IMR-90 (cell line): ENCODE data around the gene ZFHX3. TPM values are rescaled to one million over a fixed set of nuclear protein-coding genes. Genes with fewer than 3 reads are reported as not detected.

Source experiments
- ATAC-seq: fragments of 200-7000 bp; cut with Tn5 transposase; 2 replicates; pipeline ENCODE4 v1.9.1; 2020; ENCODE audit warnings: low read depth, mild to moderate bottlenecking, moderate library complexity
- BruUV-seq: library from RNA; stranded (reverse); fragments of 400-500 nt; replicated peaks from 2 replicates; lab custom pipeline; 2021; lab: Mats Ljungman, UMichigan
- CTCF ChIA-PET: fragments of 300-600 bp; formaldehyde crosslinking; extraction: SDS; loops from one replicate; lab custom pipeline; 2021; ENCODE audit warnings: antibody characterized with exemption; lab: Yijun Ruan, JAX
- POLR2A ChIA-PET: fragments of 300-600 bp; sonication (Branson Sonifier 250); formaldehyde crosslinking; loops from one replicate; lab custom pipeline; 2022; ENCODE audit warnings: antibody characterized with exemption; ENCODE audit not compliant: unreplicated experiment; lab: Charles Lee
- DNase-seq: peaks from one replicate; pipeline ENCODE4 v3.0.0; 2013
- H2AFZ ChIP-seq: replicated peaks from 2 replicates; pipeline ENCODE3; 2013; ENCODE audit warnings: low read length, mild to moderate bottlenecking; ENCODE audit not compliant: poor library complexity
- H2AK5ac ChIP-seq: 2 replicates; pipeline ENCODE4 v1.6.1; 2013; ENCODE audit warnings: low read depth, low read length, inconsistent platforms
- H2AK9ac ChIP-seq: replicated peaks from 2 replicates; pipeline ENCODE3; 2013; ENCODE audit warnings: mild to moderate bottlenecking, low read depth, low read length, moderate library complexity; ENCODE audit not compliant: poor library complexity
- H2BK120ac ChIP-seq: 2 replicates; pipeline ENCODE4 v1.6.1; 2013; ENCODE audit warnings: low read depth, low read length, inconsistent platforms
- H2BK15ac ChIP-seq: 3 replicates; pipeline ENCODE4 v1.6.1; 2013; ENCODE audit warnings: low read depth, low read length, inconsistent platforms
- H2BK20ac ChIP-seq: 2 replicates; pipeline ENCODE4 v1.6.1; 2013; ENCODE audit warnings: low read depth, mild to moderate bottlenecking, inconsistent platforms, low read length, moderate library complexity
- H2BK5ac ChIP-seq: 2 replicates; pipeline ENCODE4 v1.6.1; 2013; ENCODE audit warnings: mild to moderate bottlenecking, low read depth, low read length, inconsistent platforms; ENCODE audit not compliant: poor library complexity, severe bottlenecking
- H3K14ac ChIP-seq: replicated peaks from 2 replicates; pipeline ENCODE4 v1.6.1; 2013; ENCODE audit warnings: low read depth, low read length, inconsistent platforms
- H3K18ac ChIP-seq: 2 replicates; pipeline ENCODE4 v1.6.1; 2013; ENCODE audit warnings: low read depth, low read length, control low read depth
- H3K23ac ChIP-seq: 2 replicates; pipeline ENCODE4 v1.6.1; 2013; ENCODE audit warnings: low read depth, low read length, inconsistent platforms
- H3K27ac ChIP-seq: 2 replicates; pipeline ENCODE4 v1.5.1; 2013; ENCODE audit warnings: mild to moderate bottlenecking, control low read depth, low read length; ENCODE audit not compliant: insufficient read depth
- H3K27me3 ChIP-seq: 2 replicates; pipeline ENCODE4 v1.6.1; 2013; ENCODE audit warnings: low read length; ENCODE audit not compliant: control insufficient read depth, insufficient read depth
- H3K36me3 ChIP-seq: 2 replicates; pipeline ENCODE4 v1.6.1; 2013; ENCODE audit warnings: low read length, mixed read lengths; ENCODE audit not compliant: control insufficient read depth, insufficient read depth
- H3K4ac ChIP-seq: 2 replicates; pipeline ENCODE4 v1.6.1; 2013; ENCODE audit warnings: low read depth, low read length, inconsistent platforms
- H3K4me1 ChIP-seq: 2 replicates; pipeline ENCODE4 v1.6.1; 2013; ENCODE audit warnings: low read length, mixed read lengths; ENCODE audit not compliant: control insufficient read depth, insufficient read depth
- H3K4me2 ChIP-seq: 2 replicates; pipeline ENCODE4 v1.6.1; 2013; ENCODE audit warnings: low read depth, mild to moderate bottlenecking, control low read depth, low read length, moderate library complexity
- H3K4me3 ChIP-seq: 2 replicates; pipeline ENCODE4 v1.5.1; 2013; ENCODE audit warnings: low read depth, mild to moderate bottlenecking, control low read depth, low read length, moderate library complexity; ENCODE audit not compliant: insufficient read depth
- H3K56ac ChIP-seq: 2 replicates; pipeline ENCODE4 v1.6.1; 2013; ENCODE audit warnings: low read length, inconsistent platforms; ENCODE audit not compliant: insufficient read depth; ENCODE audit errors: extremely low read depth
- H3K79me1 ChIP-seq, 2 experiments: 2 replicates each; pipeline ENCODE4 v1.6.1; 2013; ENCODE audit warnings: low read length in 2 of 2, inconsistent platforms in 1 of 2, low read depth in 1 of 2
- H3K9ac ChIP-seq: 2 replicates; pipeline ENCODE4 v1.6.1; 2013; ENCODE audit warnings: low read depth, low read length, control low read depth
- H3K9me1 ChIP-seq: 2 replicates; pipeline ENCODE4 v1.6.1; 2013; ENCODE audit warnings: low read length, inconsistent platforms; ENCODE audit not compliant: insufficient read depth
- H3K9me3 ChIP-seq: 2 replicates; pipeline ENCODE4 v1.6.1; 2013; ENCODE audit warnings: low read length; ENCODE audit not compliant: control insufficient read depth, insufficient read depth
- H4K20me1 ChIP-seq: 2 replicates; pipeline ENCODE4 v1.6.1; 2013; ENCODE audit warnings: low read length, inconsistent platforms; ENCODE audit not compliant: insufficient read depth
- H4K5ac ChIP-seq: 2 replicates; pipeline ENCODE4 v1.6.1; 2013; ENCODE audit warnings: mild to moderate bottlenecking, low read depth, low read length, control low read depth
- H4K8ac ChIP-seq, 2 experiments: 2 replicates each; pipeline ENCODE4 v1.6.1; 2013; ENCODE audit warnings: low read depth in 2 of 2, low read length in 2 of 2, control low read depth in 1 of 2, inconsistent platforms in 1 of 2
- H4K91ac ChIP-seq: 2 replicates; pipeline ENCODE4 v1.6.1; 2013; ENCODE audit warnings: low read depth, low read length, inconsistent platforms; ENCODE audit not compliant: insufficient read depth
- BHLHE40 ChIP-seq: fragments of 150-350 bp; IDR thresholded peaks from 2 replicates; pipeline ENCODE4 v1.6.1; 2016; ENCODE audit warnings: mild to moderate bottlenecking, low read depth, low read length
- CEBPB ChIP-seq: IDR thresholded peaks from 2 replicates; pipeline ENCODE4 v1.6.1; 2012; ENCODE audit warnings: low read depth, low read length, improper control_type of control experiment
- CHD1 ChIP-seq: IDR thresholded peaks from 2 replicates; pipeline ENCODE4 v1.6.1; 2012; ENCODE audit warnings: low read depth, low read length, improper control_type of control experiment
- CTCF ChIP-seq: conservative IDR thresholded peaks from 2 replicates; pipeline ENCODE4 v1.5.1; 2012; ENCODE audit warnings: mild to moderate bottlenecking, low read depth, low read length, improper control_type of control experiment
- ELK1 ChIP-seq: fragments of 150-350 bp; IDR thresholded peaks from 2 replicates; pipeline ENCODE4 v1.6.1; 2016; ENCODE audit warnings: low read depth, mild to moderate bottlenecking, low read length, moderate library complexity, borderline replicate concordance
- FOS ChIP-seq: fragments of 150-350 bp; IDR thresholded peaks from 2 replicates; pipeline ENCODE4 v1.6.1; 2016; ENCODE audit warnings: low read depth, low read length
- MAFK ChIP-seq: IDR thresholded peaks from 2 replicates; pipeline ENCODE4 v1.6.1; 2012; ENCODE audit warnings: low read depth, low read length, improper control_type of control experiment
- MAZ ChIP-seq: IDR thresholded peaks from 2 replicates; pipeline ENCODE4 v1.6.1; 2012; ENCODE audit warnings: low read depth, mild to moderate bottlenecking, low read length, improper control_type of control experiment, moderate library complexity, borderline replicate concordance
- MXI1 ChIP-seq: IDR thresholded peaks from 2 replicates; pipeline ENCODE4 v1.6.1; 2012; ENCODE audit warnings: low read depth, mild to moderate bottlenecking, low read length, moderate library complexity, borderline replicate concordance
- NFE2L2 ChIP-seq: fragments of 150-350 bp; IDR thresholded peaks from 2 replicates; pipeline ENCODE4 v1.6.1; 2016; ENCODE audit warnings: low read depth, mild to moderate bottlenecking, low read length
- POLR2A ChIP-seq: IDR thresholded peaks from 2 replicates; pipeline ENCODE4 v1.6.1; 2012; ENCODE audit warnings: mild to moderate bottlenecking, low read depth, low read length
- RAD21 ChIP-seq: IDR thresholded peaks from 2 replicates; pipeline ENCODE4 v1.6.1; 2012; ENCODE audit warnings: low read length, improper control_type of control experiment
- RCOR1 ChIP-seq: IDR thresholded peaks from 2 replicates; pipeline ENCODE4 v1.6.1; 2012; ENCODE audit warnings: mild to moderate bottlenecking, low read length, improper control_type of control experiment; ENCODE audit not compliant: insufficient replicate concordance
- RFX5 ChIP-seq: IDR thresholded peaks from 2 replicates; pipeline ENCODE4 v1.8.0; 2012; ENCODE audit warnings: low read depth, mild to moderate bottlenecking, low read length, moderate library complexity
- SMC3 ChIP-seq: fragments of 150-350 bp; IDR thresholded peaks from 2 replicates; pipeline ENCODE4 v1.6.1; 2016; ENCODE audit warnings: low read depth, mild to moderate bottlenecking, antibody characterized with exemption, low read length, moderate library complexity
- USF2 ChIP-seq: fragments of 150-350 bp; IDR thresholded peaks from 2 replicates; pipeline ENCODE4 v1.6.1; 2017; ENCODE audit warnings: mild to moderate bottlenecking, antibody characterized with exemption, low read length, low read depth
- WGBS, 2 experiments: methylation state at CpG; one replicate each; pipeline versions ENCODE4 v1.1.5 to v1.1.7; 2013; ENCODE audit warnings: missing lambda C conversion rate in 2 of 2; ENCODE audit not compliant: insufficient read length in 1 of 2; ENCODE audit errors: extremely low coverage in 2 of 2; 5-methylcytosine and 5-hydroxymethylcytosine counted together
- dilution Hi-C: fragments of 300-500 bp; cut with HindIII; formaldehyde crosslinking; loops from one replicate; pipeline ENCODE4 v1.14.3; 2018; ENCODE audit warnings: low sequenced_read_pairs; ENCODE audit not compliant: unreplicated experiment
- in situ Hi-C: fragments of 300-500 bp; cut with MboI; formaldehyde crosslinking; loops from 3 replicates; pipeline ENCODE4 v1.14.3; 2019; ENCODE audit warnings: low sequenced_read_pairs, inconsistent platforms, mixed read lengths
- intact Hi-C: fragments of 100-400 bp; cut with micrococcal nuclease; formaldehyde crosslinking; loops from 2 replicates; pipeline ENCODE4 v1.10.0; 2022
- polyA plus RNA-seq, 3 experiments: library from polyadenylated mRNA; depleted of rRNA; stranded (reverse); fragments of >200 nt; gene quantifications; 2 replicates each; pipeline ENCODE4 v1.2.3, GENCODE V29; 2012; ENCODE audit warnings: low replicate concordance in 1 of 3
- total RNA-seq: library from RNA; depleted of rRNA; stranded (reverse); fragments of >200 nt; gene quantifications from 2 replicates; pipeline ENCODE4 v1.2.3, GENCODE V29; 2012

The ZFHX3 gene
- total and polyA plus RNA-seq, 2 of the 4 experiments (the other 2 are of a cell fraction): 1.4 to 1.7 TPM

GRCh38 chr16:73094371-73094770, 46.4 kb upstream of the ZFHX3 start:
- 93% methylated on average over 3 of the region's 6 CpGs; no CpG with 5 or more reads in 1 of the 2 experiments for WGBS, 2 experiments
- BruUV-seq: no TSS peak
- ATAC-seq: no peak

More at GRCh38 chr16:73094371-73094770, 46.4 kb upstream of the ZFHX3 start:
- Histone ChIP-seq H3K9ac (no peak overlapping the region), H2AK5ac (no peak overlapping the region), H2AFZ (no peak overlapping the region), H3K9me3 (no peaks in the 10 kb centered on the region), H4K8ac (no peak overlapping the region), H4K91ac (no peak overlapping the region), H3K4me3 (no peak overlapping the region), H3K4ac (no peak overlapping the region), H2BK120ac (no peak overlapping the region), H2BK15ac (no peak overlapping the region), H3K9me1 (peaks cover 3% of the 10 kb centered on the region; the same call in 1 of the 2 replicates), H2AK9ac (no peak overlapping the region), H2BK5ac (no peak overlapping the region), H3K14ac (no peak overlapping the region; the same call in 1 of the 2 replicates), H3K27me3 (no peaks in the 10 kb centered on the region; the same call in 1 of the 2 replicates), H3K4me2 (no peak overlapping the region), H3K56ac (no peak overlapping the region), H3K36me3 (no peaks in the 10 kb centered on the region), H3K27ac (no peak overlapping the region), H4K20me1 (no peaks in the 10 kb centered on the region), H3K79me1 (no peaks in the 10 kb centered on the region), H3K23ac (no peak overlapping the region), H3K18ac (no peak overlapping the region), H3K4me1 (peaks cover 7% of the 10 kb centered on the region; the same call in 1 of the 2 replicates), H2BK20ac (no peak overlapping the region), H4K5ac (no peak overlapping the region)
- ChIA-PET CTCF (no interaction called here), POLR2A (no interaction called here)
- in situ Hi-C loops (no loop called here), intact Hi-C loops (no loop called here), dilution Hi-C loops (no loop called here)
- DNase-seq: no peak
- TF ChIP-seq SMC3: no peak
- no peak for TF ChIP-seq FOS
- TF ChIP-seq CEBPB: no peak
- TF ChIP-seq CTCF: no peak
- no peak for TF ChIP-seq RAD21
- TF ChIP-seq POLR2A: no peak
- TF ChIP-seq MAZ: no peak
- no peak for TF ChIP-seq MAFK
- TF ChIP-seq USF2: no peak
- no peak for TF ChIP-seq NFE2L2
- no peak for TF ChIP-seq BHLHE40
- no peak for TF ChIP-seq ELK1
- no peak for TF ChIP-seq RFX5
- TF ChIP-seq CHD1: no peak
- no peak for TF ChIP-seq RCOR1
- TF ChIP-seq MXI1: no peak
